D721Med (cell line): Measurements from ENCODE around the gene ZNF697.
"Not testable (repeated sequence)": the region's sequence is repeated elsewhere in the genome, so short reads cannot be mapped to it uniquely, and the experiment has no call there.

ENCODE experiments used
- DNase-seq: peaks from one replicate; pipeline ENCODE4 v3.0.0; 2011; ENCODE audit warnings: low spot score; ENCODE audit not compliant: insufficient read length
- FAIRE-seq: peaks from 2 replicates; lab custom pipeline; 2011; peaks lifted over from hg19 to GRCh38; lab: Jason Lieb, UNC
- CTCF ChIP-seq: IDR thresholded peaks from 2 replicates; pipeline ENCODE4 v1.5.1; 2012; ENCODE audit warnings: mild to moderate bottlenecking, control low read depth; ENCODE audit not compliant: insufficient read depth; ENCODE audit errors: missing control alignments

ZNF697 gene

DNA sequence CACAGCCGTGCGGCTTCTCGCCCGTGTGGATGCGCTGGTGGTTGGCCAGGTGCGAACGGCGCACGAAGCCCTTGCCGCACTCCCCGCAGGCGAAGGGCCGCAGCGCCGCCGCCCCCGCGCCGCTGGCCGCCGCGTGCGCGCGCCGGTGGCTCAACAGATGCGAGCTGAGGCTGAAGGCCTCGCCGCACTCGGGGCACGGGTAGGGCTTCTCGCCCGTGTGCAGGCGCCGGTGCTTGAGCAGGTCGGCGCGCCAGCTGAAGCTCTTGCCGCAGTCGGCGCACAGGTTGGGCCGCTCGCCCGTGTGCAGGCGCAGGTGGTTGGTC, 24.9 kb downstream of the ZNF697 start:
- TF ChIP-seq CTCF, result no peak
- no peak for FAIRE-seq
- DNase-seq, result no peak

GRCh38 chr1:119622311-119623192, 25.5 kb downstream of the ZNF697 start:
- FAIRE-seq, result no peak
- no peak for TF ChIP-seq CTCF
- no peak for DNase-seq

DNA sequence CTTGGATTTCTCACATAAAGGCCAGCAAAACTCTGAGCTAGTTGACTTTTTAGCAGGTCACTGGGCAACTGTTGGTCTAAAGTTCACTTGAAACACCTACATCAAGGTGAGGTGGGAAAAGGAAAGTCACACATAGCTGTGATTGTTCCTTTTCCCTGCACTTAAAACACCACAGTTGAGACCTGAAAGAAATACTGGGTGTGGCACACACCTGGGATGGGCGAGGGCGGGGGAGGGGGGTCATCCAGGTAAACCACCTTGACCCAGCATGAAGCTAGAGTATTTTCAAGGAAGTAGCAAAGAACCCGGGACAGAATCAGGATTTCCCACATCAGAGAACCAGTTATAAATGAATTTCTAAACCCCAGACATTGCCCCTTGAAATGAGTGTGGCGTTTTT, 26.4 kb downstream of the ZNF697 start:
- FAIRE-seq (no peak), DNase-seq (no peak)
- TF ChIP-seq CTCF, result no peak

DNA sequence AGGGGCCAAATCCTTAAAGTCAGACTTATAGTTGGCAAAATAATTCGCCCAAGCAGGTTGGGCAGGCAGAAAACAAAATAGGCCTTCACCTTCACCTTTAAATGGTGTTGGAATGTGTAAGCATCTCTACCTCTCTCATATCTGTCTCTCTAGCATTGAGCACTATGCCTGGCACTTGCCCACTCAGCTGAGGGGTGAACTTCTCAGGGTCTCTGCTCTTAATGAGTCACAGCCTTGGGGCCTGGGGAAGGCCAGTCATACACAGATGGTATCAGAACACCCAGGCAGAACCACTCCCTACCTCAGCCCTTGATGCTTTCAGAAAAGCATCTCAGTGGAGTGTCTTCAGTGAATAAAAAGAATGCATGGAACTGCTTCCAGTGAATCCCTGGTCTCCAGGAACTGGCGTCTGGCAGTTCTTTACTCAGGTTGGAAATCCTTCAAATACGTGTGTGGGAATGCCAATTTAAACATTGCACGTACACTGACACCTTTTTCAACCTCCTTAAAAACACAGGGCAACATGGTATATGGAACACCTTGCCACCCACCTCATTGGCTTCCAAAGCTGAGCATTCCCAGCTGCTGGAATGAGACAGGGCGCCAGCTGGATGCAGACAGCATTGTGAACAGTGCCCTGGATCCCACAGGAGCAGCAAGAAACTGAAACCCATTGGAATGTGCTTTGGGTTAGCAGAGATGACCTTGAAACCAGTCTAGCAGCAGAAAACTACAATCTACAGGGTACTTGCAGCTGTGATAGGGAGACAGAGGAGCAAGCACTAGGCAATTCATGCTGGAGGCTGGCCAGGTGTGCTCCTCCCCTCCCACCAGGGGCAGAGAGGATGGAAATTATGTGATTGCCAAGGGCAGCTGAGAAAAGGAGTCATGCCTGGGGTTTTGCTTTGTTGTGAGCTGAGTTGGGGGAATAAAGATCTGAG, 30.0 kb downstream of the ZNF697 start:
- no peak for FAIRE-seq
- no peak for DNase-seq

DNA sequence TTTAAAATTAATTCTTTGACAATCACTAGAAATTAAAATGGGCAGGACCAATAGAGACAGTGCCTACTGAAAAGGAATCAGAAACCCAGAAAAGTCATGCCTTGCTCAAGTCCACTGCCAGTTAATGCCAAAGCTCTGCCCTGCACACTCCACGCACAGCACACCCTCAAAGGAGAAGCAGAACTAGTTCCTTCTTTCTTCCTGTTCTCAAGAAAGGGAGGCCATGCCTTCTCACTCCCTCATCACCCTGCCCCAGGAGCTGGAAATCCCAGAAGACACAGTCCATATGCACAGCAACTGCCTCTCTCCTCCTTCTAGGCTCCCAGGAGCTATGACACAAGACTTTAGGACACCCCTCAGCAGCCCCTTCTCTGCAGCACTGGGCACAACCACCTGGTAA, 31.3 kb downstream of the ZNF697 start:
- not testable (repeated sequence) for FAIRE-seq

More for the DNA sequence above, 30.0 kb downstream of the ZNF697 start:
- no peak for TF ChIP-seq CTCF

GRCh38 chr1:119615100-119615499, 33.0 kb downstream of the ZNF697 start:
- not testable (repeated sequence) for DNase-seq, FAIRE-seq

More for the DNA sequence above, 31.3 kb downstream of the ZNF697 start:
- not testable (repeated sequence) for DNase-seq

DNA sequence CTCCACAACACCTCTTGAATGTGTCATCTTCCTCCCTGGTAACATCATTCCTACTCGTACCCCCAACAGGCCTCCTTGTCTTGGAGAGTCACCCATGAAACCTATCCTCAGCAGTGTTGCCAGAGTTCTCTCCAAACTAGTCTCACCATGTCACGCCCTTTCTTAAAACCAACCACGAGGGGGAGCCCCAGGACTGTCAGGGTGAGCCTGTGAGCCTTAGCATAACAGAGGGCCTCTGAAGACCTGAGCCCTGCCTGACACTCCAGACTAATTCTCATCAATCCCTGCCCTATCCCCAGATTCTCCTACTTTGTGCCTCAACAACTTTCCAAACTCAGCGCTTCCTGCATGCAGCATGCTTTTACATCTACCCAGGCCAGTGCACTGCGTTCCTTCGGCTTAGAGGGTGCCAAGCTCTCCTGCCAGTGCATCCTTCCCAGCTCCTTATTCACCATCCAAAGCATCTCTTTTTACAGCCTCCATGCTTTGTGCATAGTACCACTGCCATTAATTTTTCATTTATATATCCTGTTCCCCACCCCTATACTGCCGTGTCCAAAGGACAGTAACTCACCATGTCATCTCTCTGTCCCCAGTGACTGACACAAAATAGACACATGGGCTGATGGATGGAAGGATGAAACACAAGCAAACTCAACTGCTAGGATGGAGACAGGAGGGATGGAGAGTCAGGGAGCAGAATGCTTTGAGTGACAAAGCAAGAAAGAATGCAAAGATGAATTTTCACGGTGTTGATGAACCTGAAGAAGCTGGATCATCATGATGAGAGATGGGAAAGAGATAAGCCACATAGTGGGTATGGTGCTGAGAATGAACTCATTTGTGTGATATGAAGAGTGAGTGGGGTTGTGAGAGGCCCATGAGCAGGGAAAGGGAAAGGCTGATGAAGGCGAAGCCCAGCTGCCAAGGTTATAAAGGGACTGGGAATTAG, 34.0 kb downstream of the ZNF697 start:
- DNase-seq, result peak; percentile 41
- peak; percentile 84 for TF ChIP-seq CTCF
- FAIRE-seq, result no peak
